ENCODE measurements around the gene HSPA14.

The HSPA14 gene

GRCh38 chr10:14820775-14821154 is 17.3 kb upstream of the HSPA14 start (continued):
- TF ChIP-seq, protein P1, sequence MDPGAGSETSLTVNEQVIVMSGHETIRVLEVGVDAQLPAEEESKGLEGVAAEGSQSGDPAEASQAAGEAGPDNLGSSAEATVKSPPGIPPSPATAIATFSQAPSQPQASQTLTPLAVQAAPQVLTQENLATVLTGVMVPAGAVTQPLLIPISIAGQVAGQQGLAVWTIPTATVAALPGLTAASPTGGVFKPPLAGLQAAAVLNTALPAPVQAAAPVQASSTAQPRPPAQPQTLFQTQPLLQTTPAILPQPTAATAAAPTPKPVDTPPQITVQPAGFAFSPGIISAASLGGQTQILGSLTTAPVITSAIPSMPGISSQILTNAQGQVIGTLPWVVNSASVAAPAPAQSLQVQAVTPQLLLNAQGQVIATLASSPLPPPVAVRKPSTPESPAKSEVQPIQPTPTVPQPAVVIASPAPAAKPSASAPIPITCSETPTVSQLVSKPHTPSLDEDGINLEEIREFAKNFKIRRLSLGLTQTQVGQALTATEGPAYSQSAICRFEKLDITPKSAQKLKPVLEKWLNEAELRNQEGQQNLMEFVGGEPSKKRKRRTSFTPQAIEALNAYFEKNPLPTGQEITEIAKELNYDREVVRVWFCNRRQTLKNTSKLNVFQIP (CRISPR knock-in tag; IDR thresholded peaks at IDR 0.05; ENCODE audit: borderline replicate concordance, low read depth) = no peak
- no peak for TF ChIP-seq ZFP3 (CRISPR knock-in tag; IDR thresholded peaks at IDR 0.05)
- no peak for TF ChIP-seq PPARA (CRISPR knock-in tag; IDR thresholded peaks at IDR 0.05; ENCODE audit: borderline replicate concordance)
- no peak for TF ChIP-seq GLIS3 (CRISPR knock-in tag; IDR thresholded peaks at IDR 0.05)
- no peak for TF ChIP-seq ESRRG (CRISPR knock-in tag; IDR thresholded peaks at IDR 0.05)
- no peak for TF ChIP-seq OSR1 (CRISPR knock-in tag; IDR thresholded peaks at IDR 0.05)
- no peak for TF ChIP-seq BACH2 (CRISPR knock-in tag; IDR thresholded peaks at IDR 0.05; ENCODE audit: borderline replicate concordance)
- TF ChIP-seq ZNF70 (CRISPR knock-in tag; IDR thresholded peaks at IDR 0.05) = no peak
- no peak for TF ChIP-seq ZNF8 (CRISPR knock-in tag; IDR thresholded peaks at IDR 0.05)
- TF ChIP-seq SNAI2 (CRISPR knock-in tag; IDR thresholded peaks at IDR 0.05) = no peak
- no peak for TF ChIP-seq ZFP30 (CRISPR knock-in tag; IDR thresholded peaks at IDR 0.05)
- TF ChIP-seq, protein P2, sequence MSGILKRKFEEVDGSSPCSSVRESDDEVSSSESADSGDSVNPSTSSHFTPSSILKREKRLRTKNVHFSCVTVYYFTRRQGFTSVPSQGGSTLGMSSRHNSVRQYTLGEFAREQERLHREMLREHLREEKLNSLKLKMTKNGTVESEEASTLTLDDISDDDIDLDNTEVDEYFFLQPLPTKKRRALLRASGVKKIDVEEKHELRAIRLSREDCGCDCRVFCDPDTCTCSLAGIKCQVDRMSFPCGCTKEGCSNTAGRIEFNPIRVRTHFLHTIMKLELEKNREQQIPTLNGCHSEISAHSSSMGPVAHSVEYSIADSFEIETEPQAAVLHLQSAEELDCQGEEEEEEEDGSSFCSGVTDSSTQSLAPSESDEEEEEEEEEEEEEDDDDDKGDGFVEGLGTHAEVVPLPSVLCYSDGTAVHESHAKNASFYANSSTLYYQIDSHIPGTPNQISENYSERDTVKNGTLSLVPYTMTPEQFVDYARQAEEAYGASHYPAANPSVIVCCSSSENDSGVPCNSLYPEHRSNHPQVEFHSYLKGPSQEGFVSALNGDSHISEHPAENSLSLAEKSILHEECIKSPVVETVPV (CRISPR knock-in tag; IDR thresholded peaks at IDR 0.05) = no peak

GRCh38 chr10:14821635-14822375 is 16.3 kb upstream of the HSPA14 start:
- TF ChIP-seq PATZ1 (CRISPR knock-in tag; IDR thresholded peaks at IDR 0.05; ENCODE audit: borderline replicate concordance) = no peak
- no peak for TF ChIP-seq ZNF8 (CRISPR knock-in tag; IDR thresholded peaks at IDR 0.05)
- no peak for TF ChIP-seq TCF4 (CRISPR knock-in tag; IDR thresholded peaks at IDR 0.05; ENCODE audit: borderline replicate concordance)
- no peak for TF ChIP-seq RARB (CRISPR knock-in tag; IDR thresholded peaks at IDR 0.05)
- no peak for TF ChIP-seq PPARA (CRISPR knock-in tag; IDR thresholded peaks at IDR 0.05; ENCODE audit: borderline replicate concordance)
- TF ChIP-seq TSHZ2 (CRISPR knock-in tag; IDR thresholded peaks at IDR 0.05) = no peak
- TF ChIP-seq TOX (CRISPR knock-in tag; IDR thresholded peaks at IDR 0.05; ENCODE audit: borderline replicate concordance) = no peak
- no peak for TF ChIP-seq ARNTL (CRISPR knock-in tag; IDR thresholded peaks at IDR 0.05; ENCODE audit: borderline replicate concordance, low read depth)
- TF ChIP-seq ISL1 (CRISPR knock-in tag; IDR thresholded peaks at IDR 0.05) = no peak
- TF ChIP-seq ZC3H10 (CRISPR knock-in tag; IDR thresholded peaks at IDR 0.05) = no peak
- TF ChIP-seq, protein P2 (CRISPR knock-in tag; IDR thresholded peaks at IDR 0.05) = no peak
- TF ChIP-seq BACH2 (CRISPR knock-in tag; IDR thresholded peaks at IDR 0.05; ENCODE audit: borderline replicate concordance) = no peak
- TF ChIP-seq, protein P1 (CRISPR knock-in tag; IDR thresholded peaks at IDR 0.05; ENCODE audit: borderline replicate concordance, low read depth) = no peak
- TF ChIP-seq OSR1 (CRISPR knock-in tag; IDR thresholded peaks at IDR 0.05) = no peak
- no peak for TF ChIP-seq ZFP3 (CRISPR knock-in tag; IDR thresholded peaks at IDR 0.05)
- no peak for TF ChIP-seq ZFP30 (CRISPR knock-in tag; IDR thresholded peaks at IDR 0.05)
- no peak for TF ChIP-seq ZNF565 (CRISPR knock-in tag; conservative IDR thresholded peaks at IDR 0.05; ENCODE audit: low read depth)
- TF ChIP-seq ZNF70 (CRISPR knock-in tag; IDR thresholded peaks at IDR 0.05) = no peak
- TF ChIP-seq CSDC2 (CRISPR knock-in tag; IDR thresholded peaks at IDR 0.05) = no peak
- ATAC-seq = no peak
